Adipocyte (in vitro differentiated cells): Measurements from ENCODE around the gene PIEZO1.

Source experiments
- DNase-seq: peaks from one replicate; pipeline ENCODE4 v3.0.0-alpha.2; 2015; ENCODE audit warnings: low read depth
- H3K27me3 ChIP-seq: replicated peaks from 2 replicates; pipeline ENCODE4 v1.7.0; 2013; ENCODE audit warnings: mild to moderate bottlenecking, low read length, moderate library complexity; ENCODE audit not compliant: control insufficient read depth, insufficient read depth
- H3K36me3 ChIP-seq: 2 replicates; pipeline ENCODE4 v1.7.0; 2013; ENCODE audit warnings: low read length, mild to moderate bottlenecking, moderate library complexity; ENCODE audit not compliant: control insufficient read depth, insufficient read depth, severe bottlenecking
- H3K4me1 ChIP-seq: 2 replicates; pipeline ENCODE4 v1.7.0; 2013; ENCODE audit warnings: mild to moderate bottlenecking, low read length, moderate library complexity; ENCODE audit not compliant: control insufficient read depth, insufficient read depth
- H3K4me3 ChIP-seq: 2 replicates; pipeline ENCODE4 v1.7.0; 2013; ENCODE audit warnings: mild to moderate bottlenecking, low read length, moderate library complexity
- H3K9ac ChIP-seq: 2 replicates; pipeline ENCODE4 v1.7.0; 2013; ENCODE audit warnings: mild to moderate bottlenecking, low read length, moderate library complexity
- H3K9me3 ChIP-seq: 2 replicates; pipeline ENCODE4 v1.7.0; 2013; ENCODE audit warnings: mild to moderate bottlenecking, low read length, moderate library complexity; ENCODE audit not compliant: control insufficient read depth

Gene PIEZO1

GRCh38 chr16:88784074-88784855 is 755 bp downstream of the PIEZO1 start:
- Histone ChIP-seq H3K4me1 (peaks cover 46% of the 10 kb centered on the region), H3K27me3 (no peaks in the 10 kb centered on the region), H3K4me3 (peak overlapping the region; percentile 89), H3K9me3 (no peaks in the 10 kb centered on the region), H3K9ac (peak overlapping the region; percentile 96), H3K36me3 (no peaks in the 10 kb centered on the region)
- peak; percentile 94 for DNase-seq

DNA sequence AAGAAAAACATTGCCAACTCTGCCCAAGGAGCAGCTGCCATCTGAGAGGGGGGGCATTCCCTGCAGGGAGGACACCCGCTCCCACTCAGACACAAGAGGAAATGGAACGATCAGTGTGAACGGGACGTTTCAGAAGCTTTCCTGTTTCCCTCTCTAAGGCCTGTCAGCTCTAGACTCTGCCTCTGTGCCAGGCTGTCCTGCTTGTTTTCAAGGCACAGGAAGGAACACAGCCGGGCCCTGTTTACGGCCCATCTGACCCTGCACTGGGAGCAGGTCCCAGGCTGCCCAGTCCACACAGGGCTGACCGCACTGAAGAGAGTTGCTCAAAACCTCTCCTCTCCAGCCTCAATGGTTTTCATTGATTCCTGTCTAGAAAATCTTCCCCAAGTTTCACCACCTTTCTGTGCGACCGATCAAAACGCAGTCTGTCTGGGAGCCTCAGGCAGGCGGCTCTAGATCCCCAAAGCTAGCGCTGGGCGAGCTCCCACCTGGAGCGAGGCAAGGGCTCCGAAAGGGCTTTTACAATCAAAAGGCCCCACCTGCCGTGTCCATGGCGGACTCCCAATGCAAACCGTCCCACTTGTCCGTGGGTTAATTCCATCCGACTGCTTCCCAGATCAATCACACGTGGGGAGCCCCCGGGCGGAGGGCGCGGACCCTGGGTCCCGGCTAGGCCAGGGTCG is 1.5 kb downstream of the PIEZO1 start:
- H3K36me3 ChIP-seq = no peaks in the 10 kb centered on the region
- H3K4me1 ChIP-seq = peaks cover 51% of the 10 kb centered on the region
- H3K27me3 ChIP-seq = no peaks in the 10 kb centered on the region
- peak overlapping the region; percentile 96 for H3K9ac ChIP-seq
- peak overlapping the region; percentile 89 for H3K4me3 ChIP-seq
- H3K9me3 ChIP-seq = no peaks in the 10 kb centered on the region
- DNase-seq = peak; percentile 54

DNA sequence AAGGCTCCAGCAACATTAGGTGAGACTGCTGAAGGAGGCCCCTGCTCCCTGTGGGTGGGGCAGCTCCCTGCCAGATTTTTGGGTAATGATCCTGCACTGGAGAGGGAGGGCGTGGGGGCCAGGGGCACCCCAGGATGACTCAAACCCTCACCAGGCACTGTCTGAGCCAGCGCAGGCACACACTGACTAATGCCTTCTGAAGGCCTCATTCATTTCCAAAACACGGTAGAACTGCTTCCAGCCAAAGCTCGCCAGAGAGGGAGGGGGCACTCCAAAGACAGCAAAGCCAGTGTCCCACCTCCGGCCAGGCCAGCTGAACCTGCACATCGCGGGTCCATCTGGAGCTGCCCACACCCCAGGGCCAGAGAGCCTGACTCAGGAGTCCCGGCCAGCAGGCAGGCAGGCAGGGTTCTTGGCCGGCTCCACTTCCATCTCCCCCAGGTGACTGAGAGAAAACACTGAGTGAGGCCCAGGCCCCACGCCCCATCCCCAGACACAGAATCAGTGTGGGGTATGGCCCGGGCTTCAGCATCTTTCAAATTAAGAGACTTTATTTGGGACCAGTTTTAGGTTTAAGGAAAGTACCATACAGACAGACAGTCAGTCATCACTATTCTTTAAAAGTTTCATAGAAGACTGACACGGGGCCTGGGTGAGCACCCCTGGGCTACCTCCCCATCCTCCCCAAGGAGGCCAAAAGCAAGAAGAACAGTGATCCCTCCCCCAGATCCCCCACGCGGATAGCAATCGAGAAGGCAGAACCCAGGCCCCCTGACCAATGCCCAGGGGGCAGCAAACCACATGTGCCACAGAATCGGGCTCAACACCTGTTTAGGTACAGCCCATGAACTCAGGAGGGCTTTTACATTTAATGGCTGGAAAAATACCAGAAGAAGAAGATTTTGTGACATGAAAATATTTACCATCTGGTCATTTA is 2.3 kb downstream of the PIEZO1 start:
- H3K4me3 ChIP-seq = peak overlapping the region; percentile 89
- no peaks in the 10 kb centered on the region for H3K9me3 ChIP-seq
- peak overlapping the region; percentile 96 for H3K9ac ChIP-seq
- peaks cover 52% of the 10 kb centered on the region for H3K4me1 ChIP-seq
- no peaks in the 10 kb centered on the region for H3K27me3 ChIP-seq
- no peaks in the 10 kb centered on the region for H3K36me3 ChIP-seq
- peak; percentile 84 for DNase-seq

GRCh38 chr16:88781140-88782077 is 3.6 kb downstream of the PIEZO1 start:
- H3K4me1 ChIP-seq = peaks cover 61% of the 10 kb centered on the region
- no peak for DNase-seq
- H3K9ac ChIP-seq = peak overlapping the region; percentile 96
- H3K27me3 ChIP-seq = no peaks in the 10 kb centered on the region
- H3K4me3 ChIP-seq = peak overlapping the region; percentile 89
- H3K9me3 ChIP-seq = no peaks in the 10 kb centered on the region
- H3K36me3 ChIP-seq = no peaks in the 10 kb centered on the region

GRCh38 chr16:88780142-88781062 is 4.6 kb downstream of the PIEZO1 start:
- no peak for DNase-seq
- Histone ChIP-seq H3K27me3 (no peaks in the 10 kb centered on the region), H3K4me3 (peak overlapping the region; percentile 52), H3K9me3 (no peaks in the 10 kb centered on the region), H3K9ac (peak overlapping the region; percentile 96), H3K4me1 (peaks cover 69% of the 10 kb centered on the region), H3K36me3 (no peaks in the 10 kb centered on the region)

- peaks cover 76% of the 10 kb centered on the region for H3K4me1 ChIP-seq
- H3K27me3 ChIP-seq = no peaks in the 10 kb centered on the region
- peak overlapping the region; percentile 96 for H3K9ac ChIP-seq
- DNase-seq = no peak
- H3K36me3 ChIP-seq = no peaks in the 10 kb centered on the region
- H3K4me3 ChIP-seq = peak overlapping the region; percentile 52
- no peaks in the 10 kb centered on the region for H3K9me3 ChIP-seq
Measured at GRCh38 chr16:88779406-88780141, 5.4 kb downstream of the PIEZO1 start.

DNA sequence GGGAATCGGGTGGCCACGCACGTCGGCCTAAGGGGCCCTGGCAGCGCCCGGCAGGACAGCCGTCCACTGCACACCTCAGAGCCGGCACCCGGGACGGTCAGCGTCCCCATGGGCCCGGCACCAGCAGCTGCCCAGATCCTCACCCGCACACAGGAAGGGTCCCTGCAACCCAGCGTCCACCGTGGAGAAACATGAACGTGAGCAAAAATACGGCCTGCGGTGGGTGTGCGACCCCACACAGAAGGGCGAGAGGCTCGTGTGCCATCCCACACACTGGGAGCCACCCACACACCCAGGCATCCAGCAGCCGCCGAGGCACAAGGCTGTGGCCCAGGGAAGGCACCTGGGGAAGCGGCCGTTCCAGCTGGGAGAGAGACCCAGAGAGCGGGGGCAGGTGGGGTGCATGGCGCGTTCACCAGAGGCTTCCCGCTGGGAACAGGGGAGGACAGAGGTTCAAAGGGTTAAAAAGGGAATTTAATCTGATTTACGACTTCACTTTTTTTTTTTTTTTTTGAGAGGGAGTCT is 6.4 kb downstream of the PIEZO1 start:
- Histone ChIP-seq H3K4me3 (no peak overlapping the region), H3K9ac (no peak overlapping the region), H3K27me3 (no peaks in the 10 kb centered on the region), H3K9me3 (no peaks in the 10 kb centered on the region), H3K4me1 (peaks cover 86% of the 10 kb centered on the region), H3K36me3 (no peaks in the 10 kb centered on the region)
- DNase-seq = no peak

GRCh38 chr16:88778271-88778525 is 6.8 kb downstream of the PIEZO1 start:
- no peak overlapping the region for H3K9ac ChIP-seq
- peaks cover 88% of the 10 kb centered on the region for H3K4me1 ChIP-seq
- no peaks in the 10 kb centered on the region for H3K9me3 ChIP-seq
- H3K36me3 ChIP-seq = no peaks in the 10 kb centered on the region
- H3K4me3 ChIP-seq = no peak overlapping the region
- no peaks in the 10 kb centered on the region for H3K27me3 ChIP-seq
- DNase-seq = no peak

GRCh38 chr16:88777471-88778270 is 7.3 kb downstream of the PIEZO1 start:
- H3K9me3 ChIP-seq = no peaks in the 10 kb centered on the region
- H3K27me3 ChIP-seq = no peaks in the 10 kb centered on the region
- H3K9ac ChIP-seq = peak overlapping the region; percentile 64
- peaks cover 88% of the 10 kb centered on the region for H3K4me1 ChIP-seq
- H3K36me3 ChIP-seq = no peaks in the 10 kb centered on the region
- H3K4me3 ChIP-seq = no peak overlapping the region
- no peak for DNase-seq
